Ramos (cell line): ENCODE results near the gene ARHGAP30.
"Not testable (repeated sequence)": the region's sequence is repeated elsewhere in the genome, so short reads cannot be mapped to it uniquely, and the experiment has no call there.

ENCODE experiments used
- in situ Hi-C: fragments of 300-500 bp; cut with MboI; formaldehyde crosslinking; loops from one replicate; pipeline ENCODE4 v1.14.3; 2022; ENCODE audit warnings: low sequenced_read_pairs; ENCODE audit not compliant: unreplicated experiment

Gene ARHGAP30

GRCh38 chr1:161019751-161020495 lies 49.8 kb downstream of the ARHGAP30 start:
- in situ Hi-C loops = no loop called here

- in situ Hi-C loops = not testable (repeated sequence)
Observed at GRCh38 chr1:161019111-161019660, 50.5 kb downstream of the ARHGAP30 start.

GRCh38 chr1:161018631-161018930 lies 51.1 kb downstream of the ARHGAP30 start:
- in situ Hi-C loops = no loop called here

GRCh38 chr1:161017756-161018630 lies 51.7 kb downstream of the ARHGAP30 start:
- in situ Hi-C loops = no loop called here

GRCh38 chr1:161017181-161017580 lies 52.5 kb downstream of the ARHGAP30 start:
- in situ Hi-C loops = not testable (repeated sequence)

- in situ Hi-C loops = not testable (repeated sequence)
Observed at GRCh38 chr1:161016683-161017082, 53.0 kb downstream of the ARHGAP30 start.

GRCh38 chr1:161013488-161014230 lies 56.0 kb downstream of the ARHGAP30 start:
- in situ Hi-C loops = no loop called here

- in situ Hi-C loops = no loop called here
Observed at GRCh38 chr1:161013131-161013487, 56.6 kb downstream of the ARHGAP30 start.

- in situ Hi-C loops = no loop called here
Observed at GRCh38 chr1:161012420-161012819, 57.3 kb downstream of the ARHGAP30 start.

- in situ Hi-C loops = no loop called here
Observed at GRCh38 chr1:161009602-161010211, 60.0 kb downstream of the ARHGAP30 start.

GRCh38 chr1:161008869-161009510 lies 60.7 kb downstream of the ARHGAP30 start:
- in situ Hi-C loops = no loop called here

GRCh38 chr1:161007369-161007768 lies 62.3 kb downstream of the ARHGAP30 start:
- in situ Hi-C loops = no loop called here

GRCh38 chr1:161006563-161006962 lies 63.1 kb downstream of the ARHGAP30 start:
- in situ Hi-C loops = no loop called here

GRCh38 chr1:161001525-161001924 lies 68.2 kb downstream of the ARHGAP30 start:
- in situ Hi-C loops = no loop called here

- in situ Hi-C loops = no loop called here
Observed at GRCh38 chr1:161000736-161001480, 68.8 kb downstream of the ARHGAP30 start.

GRCh38 chr1:160999376-160999775 lies 70.3 kb downstream of the ARHGAP30 start:
- in situ Hi-C loops = loop anchor here (10.0 kb wide), 1 partner anchor 95 kb away; the partner anchor contains the start of gene KLHDC9

- in situ Hi-C loops = loop anchor here (10.0 kb wide), 1 partner anchor 97 kb away; the partner anchor contains the start of gene KLHDC9
Observed at GRCh38 chr1:160997323-160998038, 72.2 kb downstream of the ARHGAP30 start.
